Progenitor cell of endocrine pancreas (in vitro differentiated cells): Measurements from ENCODE around the gene PARP9. TPM values are rescaled to one million over a fixed set of nuclear protein-coding genes. Genes with fewer than 3 reads are reported as not detected.

Source experiments
- DNase-seq: peaks from one replicate; pipeline ENCODE4 v3.0.0; 2021; ENCODE audit warnings: low spot score; ENCODE audit not compliant: unreplicated experiment
- H3K27ac Mint-ChIP-seq: 2 replicates; pipeline ENCODE4 v1.8.0; 2021; ENCODE audit warnings: mild to moderate bottlenecking, moderate library complexity, mixed read lengths
- H3K27me3 Mint-ChIP-seq: 2 replicates; pipeline ENCODE4 v1.8.0; 2021; ENCODE audit warnings: mixed read lengths
- H3K36me3 Mint-ChIP-seq: 2 replicates; pipeline ENCODE4 v1.8.0; 2022; ENCODE audit warnings: mixed read lengths; ENCODE audit not compliant: insufficient read depth
- H3K4me1 Mint-ChIP-seq: 2 replicates; pipeline ENCODE4 v1.8.0; 2021; ENCODE audit warnings: low read depth, mixed read lengths
- H3K4me3 Mint-ChIP-seq: 2 replicates; pipeline ENCODE4 v1.8.0; 2021; ENCODE audit warnings: low read depth, mild to moderate bottlenecking, moderate library complexity, mixed read lengths
- H3K9me3 Mint-ChIP-seq: 2 replicates; pipeline ENCODE4 v1.8.0; 2021; ENCODE audit warnings: low read depth, mixed read lengths
- CTCF ChIP-seq: fragments of 200-600 bp; sonication (generic); IDR thresholded peaks from one replicate; pipeline ENCODE4 v1.5.0; 2021; ENCODE audit warnings: antibody characterized with exemption, mild to moderate bottlenecking; ENCODE audit not compliant: unreplicated experiment
- total RNA-seq: library from RNA; stranded (reverse); gene quantifications from 2 replicates; pipeline ENCODE4 v1.2.1, GENCODE V29; 2021

Gene PARP9
- total RNA-seq, 1 donor from 2014 or later = 11.3 TPM

GRCh38 chr3:122603056-122603455, 39.0 kb upstream of the PARP9 start:
- Mint-ChIP-seq H3K27ac (no peak overlapping the region), H3K9me3 (no peaks in the 10 kb centered on the region), H3K27me3 (no peaks in the 10 kb centered on the region), H3K4me1 (no peaks in the 10 kb centered on the region), H3K36me3 (no peaks in the 10 kb centered on the region), H3K4me3 (no peak overlapping the region)
- no peak for TF ChIP-seq CTCF
- no peak for DNase-seq

- TF ChIP-seq CTCF = no peak
These were observed 38.1 kb upstream of the PARP9 start for GRCh38 chr3:122602011-122602710.

GRCh38 chr3:122598556-122598955, 34.5 kb upstream of the PARP9 start:
- H3K27ac Mint-ChIP-seq = no peak overlapping the region
- H3K36me3 Mint-ChIP-seq = no peaks in the 10 kb centered on the region
- no peaks in the 10 kb centered on the region for H3K4me1 Mint-ChIP-seq
- DNase-seq = no peak
- H3K4me3 Mint-ChIP-seq = no peak overlapping the region
- H3K27me3 Mint-ChIP-seq = no peaks in the 10 kb centered on the region
- no peak for TF ChIP-seq CTCF
- no peaks in the 10 kb centered on the region for H3K9me3 Mint-ChIP-seq

More at GRCh38 chr3:122602011-122602710, 38.1 kb upstream of the PARP9 start:
- H3K27me3 Mint-ChIP-seq = no peaks in the 10 kb centered on the region
- no peak overlapping the region for H3K4me3 Mint-ChIP-seq
- H3K27ac Mint-ChIP-seq = no peak overlapping the region
- no peaks in the 10 kb centered on the region for H3K9me3 Mint-ChIP-seq
- no peaks in the 10 kb centered on the region for H3K4me1 Mint-ChIP-seq
- H3K36me3 Mint-ChIP-seq = no peaks in the 10 kb centered on the region
- no peak for DNase-seq

- no peaks in the 10 kb centered on the region for H3K4me1 Mint-ChIP-seq
- no peak for TF ChIP-seq CTCF
- no peaks in the 10 kb centered on the region for H3K27me3 Mint-ChIP-seq
- no peak for DNase-seq
- H3K27ac Mint-ChIP-seq = no peak overlapping the region
- H3K4me3 Mint-ChIP-seq = no peak overlapping the region
- no peaks in the 10 kb centered on the region for H3K36me3 Mint-ChIP-seq
- no peaks in the 10 kb centered on the region for H3K9me3 Mint-ChIP-seq
These were observed 34.1 kb upstream of the PARP9 start for GRCh38 chr3:122598151-122598550.

GRCh38 chr3:122594025-122594424, 29.9 kb upstream of the PARP9 start:
- no peak for TF ChIP-seq CTCF
- Mint-ChIP-seq H3K4me1 (no peaks in the 10 kb centered on the region), H3K4me3 (no peak overlapping the region), H3K36me3 (no peaks in the 10 kb centered on the region), H3K27me3 (no peaks in the 10 kb centered on the region), H3K27ac (no peak overlapping the region), H3K9me3 (no peaks in the 10 kb centered on the region)
- DNase-seq = no peak
